HG02763 (cell line): Measurements from ENCODE around the gene DUSP15.

Experiments
- ATAC-seq: cut with Tn5 transposase; IDR thresholded peaks from one replicate; pipeline ENCODE4 v1.9.1; 2021; ENCODE audit warnings: mild to moderate bottlenecking, moderate library complexity; ENCODE audit not compliant: unreplicated experiment

The DUSP15 gene

GRCh38 chr20:31861135-31861384, 9.3 kb downstream of the DUSP15 start:
- ATAC-seq = no peak

- no peak for ATAC-seq
These were observed 9.8 kb downstream of the DUSP15 start for GRCh38 chr20:31860390-31861134.

- ATAC-seq = no peak
These were observed 10.3 kb downstream of the DUSP15 start for GRCh38 chr20:31859998-31860380.

- ATAC-seq = no peak
These were observed 10.9 kb downstream of the DUSP15 start for GRCh38 chr20:31859266-31859997.

- ATAC-seq = no peak
These were observed 11.6 kb downstream of the DUSP15 start for GRCh38 chr20:31858760-31859083.

- ATAC-seq = no peak
These were observed 12.2 kb downstream of the DUSP15 start for GRCh38 chr20:31857861-31858759.

GRCh38 chr20:31856516-31856915, 13.8 kb downstream of the DUSP15 start:
- ATAC-seq = no peak

- ATAC-seq = no peak
These were observed 16.8 kb downstream of the DUSP15 start for GRCh38 chr20:31853481-31853880.

- ATAC-seq = no peak
These were observed 18.9 kb downstream of the DUSP15 start for GRCh38 chr20:31851240-31851955.

- no peak for ATAC-seq
These were observed 20.9 kb downstream of the DUSP15 start for GRCh38 chr20:31849306-31849930.

- no peak for ATAC-seq
These were observed 22.0 kb downstream of the DUSP15 start for GRCh38 chr20:31848088-31848999.

GRCh38 chr20:31846793-31847138, 23.6 kb downstream of the DUSP15 start:
- ATAC-seq = no peak

- no peak for ATAC-seq
These were observed 24.9 kb downstream of the DUSP15 start, which contains the start of gene FOXS1 for GRCh38 chr20:31845300-31845863. TSS of gene FOXS1 (minus strand) at chr20:31845604. CDS start at chr20:31845542, 62 bp downstream.

GRCh38 chr20:31844737-31845299, 25.5 kb downstream of the DUSP15 start:
- ATAC-seq = no peak

GRCh38 chr20:31843881-31844280, 26.4 kb downstream of the DUSP15 start:
- no peak for ATAC-seq

- ATAC-seq = no peak
These were observed 27.0 kb downstream of the DUSP15 start for GRCh38 chr20:31843288-31843687.

- ATAC-seq = no peak
These were observed 27.7 kb downstream of the DUSP15 start for GRCh38 chr20:31842471-31843157.

GRCh38 chr20:31841928-31842327, 28.4 kb downstream of the DUSP15 start:
- no peak for ATAC-seq
